HepG2 (cell line): ENCODE results near the gene BCL2L2. TPM values are rescaled to one million over a fixed set of nuclear protein-coding genes. Genes with fewer than 3 reads are reported as not detected.

Experiments
- BRCA1 ChIP-seq: sonication (generic); formaldehyde crosslinking; IDR thresholded peaks from 2 replicates; pipeline ENCODE4 v1.4.0; 2020; ENCODE audit warnings: missing genetic modification reagents
- CBX5 ChIP-seq: sonication (generic); formaldehyde crosslinking; IDR thresholded peaks from 2 replicates; pipeline ENCODE4 v1.4.0; 2020; ENCODE audit warnings: missing genetic modification reagents, borderline replicate concordance
- LRRFIP1 ChIP-seq: sonication (generic); formaldehyde crosslinking; conservative IDR thresholded peaks from 2 replicates; pipeline ENCODE4 v1.4.0; 2020; ENCODE audit warnings: missing genetic modification reagents
- MAFG ChIP-seq: sonication (generic); formaldehyde crosslinking; IDR thresholded peaks from 2 replicates; pipeline ENCODE4 v1.5.1; 2020; ENCODE audit warnings: mild to moderate bottlenecking, missing genetic modification reagents
- MIXL1 ChIP-seq: IDR thresholded peaks from 2 replicates; pipeline ENCODE4 v1.6.1; 2016
- MLLT10 ChIP-seq: sonication (generic); formaldehyde crosslinking; IDR thresholded peaks from 2 replicates; pipeline ENCODE4 v1.4.0; 2020; ENCODE audit warnings: missing genetic modification reagents
- MLXIP ChIP-seq: sonication (generic); formaldehyde crosslinking; IDR thresholded peaks from 2 replicates; pipeline ENCODE4 v1.9.0; 2021; ENCODE audit warnings: missing genetic modification reagents, borderline replicate concordance
- MNT ChIP-seq: fragments of 450-650 bp; IDR thresholded peaks from 2 replicates; pipeline ENCODE4 v1.6.1; 2016
- MYC ChIP-seq: sonication (generic); formaldehyde crosslinking; IDR thresholded peaks from 2 replicates; pipeline ENCODE4 v1.9.0; 2021; ENCODE audit warnings: missing genetic modification reagents, borderline replicate concordance
- PTBP1 ChIP-seq: fragments of 200-400 bp; formaldehyde crosslinking; IDR thresholded peaks from 2 replicates; pipeline ENCODE4 v1.6.1; 2018; ENCODE audit warnings: low read length, low read depth; ENCODE audit not compliant: poor library complexity, severe bottlenecking
- RNF2 ChIP-seq: fragments of 450-650 bp; conservative IDR thresholded peaks from 2 replicates; pipeline ENCODE4 v1.6.1; 2016; ENCODE audit warnings: low read depth
- TRIM24 ChIP-seq: sonication (generic); formaldehyde crosslinking; IDR thresholded peaks from 2 replicates; pipeline ENCODE4 v1.8.0; 2022; ENCODE audit warnings: mild to moderate bottlenecking, missing genetic modification reagents
- ZNF10 ChIP-seq: sonication (generic); formaldehyde crosslinking; IDR thresholded peaks from 2 replicates; pipeline ENCODE4 v1.4.0; 2020; ENCODE audit warnings: mild to moderate bottlenecking, low read depth, missing genetic modification reagents, borderline replicate concordance
- ZNF451 ChIP-seq: sonication (generic); formaldehyde crosslinking; IDR thresholded peaks from 2 replicates; pipeline ENCODE4 v1.5.0; 2020; ENCODE audit warnings: mild to moderate bottlenecking, missing genetic modification reagents
- ZNF530 ChIP-seq: sonication (generic); formaldehyde crosslinking; IDR thresholded peaks from 2 replicates; pipeline ENCODE4 v1.5.0; 2020; ENCODE audit warnings: low read depth, mild to moderate bottlenecking, missing genetic modification reagents
- polyA plus RNA-seq, 8 experiments: library from polyadenylated mRNA; depleted of rRNA in 3 of 8; stranded (reverse) in 7 of 8; unstranded in 1 of 8; fragments of >200 nt; fragmentation: Illumina TruSeq in 4 of 8; extraction: Trizol in 4 of 8; gene quantifications; 2 replicates each; pipeline versions ENCODE4 v1.2.1 to v1.2.3, GENCODE V29; 2011 to 2016; ENCODE audit warnings: low read depth in 4 of 8, missing spikeins in 1 of 8, mixed read lengths in 1 of 8; ENCODE audit not compliant: insufficient read depth in 1 of 8
- total RNA-seq, 5 experiments: library from RNA; depleted of rRNA; stranded (reverse); fragments of >200 nt; fragmentation: Illumina TruSeq; extraction: Trizol; gene quantifications; 2 replicates each; pipeline ENCODE4 v1.2.3, GENCODE V29; 2016; ENCODE audit warnings: low read depth in 1 of 5
- TF ChIP-seq, protein P1 (sequence below), 2 experiments: sonication (generic) in 1 of 2; formaldehyde crosslinking in 1 of 2; IDR thresholded peaks; 2 replicates each; pipeline versions ENCODE4 v1.4.0 to v1.6.1; 2016 to 2020; ENCODE audit warnings: borderline replicate concordance in 1 of 2, low read depth in 1 of 2, mild to moderate bottlenecking in 1 of 2, missing genetic modification reagents in 1 of 2

Gene BCL2L2
- total and polyA plus RNA-seq, 2 of the 13 experiments (the other 11 are each of a cell fraction or from before 2014, with no cell fraction given) = 28.1 to 49.8 TPM

DNA sequence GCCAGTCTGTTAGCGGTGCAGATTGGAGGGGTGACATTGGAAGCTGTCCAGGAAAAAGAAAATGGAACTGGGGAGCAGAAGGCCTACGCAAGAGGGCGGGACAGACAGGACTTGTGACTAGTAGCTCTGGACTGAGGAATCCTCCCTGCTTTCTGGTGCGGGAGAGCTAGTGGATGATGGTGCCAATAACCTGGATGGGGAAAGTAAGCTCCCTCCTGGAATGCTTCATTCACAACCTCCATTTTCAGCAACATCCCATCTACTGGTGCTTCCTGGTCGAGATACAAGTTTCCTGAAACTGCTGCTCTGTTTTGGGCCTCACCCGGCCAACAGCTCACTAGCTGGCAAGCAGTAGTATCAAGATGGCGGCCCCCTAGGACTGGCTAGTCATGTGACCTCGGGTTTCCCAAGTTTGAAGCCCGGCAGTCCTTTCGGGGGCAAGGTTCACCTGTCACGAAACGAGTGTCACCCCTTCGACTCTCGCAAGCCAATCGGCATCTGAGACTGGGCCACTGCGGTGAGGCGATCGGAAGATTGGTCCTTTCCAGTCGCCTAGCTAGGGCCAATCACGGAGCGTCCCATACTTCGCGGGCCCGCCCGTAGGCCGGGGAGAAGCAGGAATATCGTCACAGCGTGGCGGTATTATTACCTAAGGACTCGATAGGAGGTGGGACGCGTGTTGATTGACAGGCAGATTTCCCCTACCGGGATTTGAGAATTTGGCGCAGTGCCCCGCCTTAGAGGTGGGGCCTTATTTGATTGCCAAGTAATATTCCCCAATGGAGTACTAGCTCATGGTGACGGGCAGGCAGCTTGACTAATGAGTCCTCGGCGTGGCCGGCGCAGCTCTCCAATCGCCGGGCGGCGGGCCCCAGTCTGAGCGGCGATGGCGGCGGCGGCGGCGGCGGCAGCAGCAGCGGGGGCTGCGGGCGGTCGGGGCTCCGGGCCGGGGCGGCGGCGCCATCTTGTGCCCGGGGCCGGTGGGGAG is 14.2 kb downstream of the BCL2L2 start, which contains the start of gene PABPN1 (continued):
- TF ChIP-seq, protein P1, sequence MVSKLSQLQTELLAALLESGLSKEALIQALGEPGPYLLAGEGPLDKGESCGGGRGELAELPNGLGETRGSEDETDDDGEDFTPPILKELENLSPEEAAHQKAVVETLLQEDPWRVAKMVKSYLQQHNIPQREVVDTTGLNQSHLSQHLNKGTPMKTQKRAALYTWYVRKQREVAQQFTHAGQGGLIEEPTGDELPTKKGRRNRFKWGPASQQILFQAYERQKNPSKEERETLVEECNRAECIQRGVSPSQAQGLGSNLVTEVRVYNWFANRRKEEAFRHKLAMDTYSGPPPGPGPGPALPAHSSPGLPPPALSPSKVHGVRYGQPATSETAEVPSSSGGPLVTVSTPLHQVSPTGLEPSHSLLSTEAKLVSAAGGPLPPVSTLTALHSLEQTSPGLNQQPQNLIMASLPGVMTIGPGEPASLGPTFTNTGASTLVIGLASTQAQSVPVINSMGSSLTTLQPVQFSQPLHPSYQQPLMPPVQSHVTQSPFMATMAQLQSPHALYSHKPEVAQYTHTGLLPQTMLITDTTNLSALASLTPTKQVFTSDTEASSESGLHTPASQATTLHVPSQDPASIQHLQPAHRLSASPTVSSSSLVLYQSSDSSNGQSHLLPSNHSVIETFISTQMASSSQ (IDR thresholded peaks at IDR 0.05; ENCODE audit: low read depth) = 0 out of 2 replicates have a peak, but pooled peaks have one; percentile 59
- TF ChIP-seq, protein P1 (CRISPR knock-in tag; IDR thresholded peaks at IDR 0.05; ENCODE audit: borderline replicate concordance) = peak; percentile 89; the same call in 1 of the 2 replicates
- TF ChIP-seq MYC (peak; percentile 96), LRRFIP1 (CRISPR knock-in tag) (no peak; the same call in 1 of the 2 replicates), MIXL1 (CRISPR knock-in tag) (peak; percentile 94), MLLT10 (CRISPR knock-in tag) (no peak), ZNF530 (CRISPR knock-in tag) (no peak), RNF2 (peak; percentile 75), MNT (peak; percentile 64; the same call in 1 of the 2 replicates), ZNF451 (CRISPR knock-in tag) (peak; percentile 94), MLXIP (CRISPR knock-in tag) (0 out of 2 replicates have a peak, but pooled peaks have one; percentile 14), PTBP1 (no peak), CBX5 (CRISPR knock-in tag) (peak; percentile 98), BRCA1 (CRISPR knock-in tag) (peak; percentile 99), MAFG (CRISPR knock-in tag) (no peak), ZNF10 (CRISPR knock-in tag) (0 out of 2 replicates have a peak, but pooled peaks have one; percentile 73), TRIM24 (no peak)
